ENCODE measurements around the gene LOXL1. TPM values are rescaled to one million over a fixed set of nuclear protein-coding genes. Genes with fewer than 3 reads are reported as not detected.

The LOXL1 gene, protein sequence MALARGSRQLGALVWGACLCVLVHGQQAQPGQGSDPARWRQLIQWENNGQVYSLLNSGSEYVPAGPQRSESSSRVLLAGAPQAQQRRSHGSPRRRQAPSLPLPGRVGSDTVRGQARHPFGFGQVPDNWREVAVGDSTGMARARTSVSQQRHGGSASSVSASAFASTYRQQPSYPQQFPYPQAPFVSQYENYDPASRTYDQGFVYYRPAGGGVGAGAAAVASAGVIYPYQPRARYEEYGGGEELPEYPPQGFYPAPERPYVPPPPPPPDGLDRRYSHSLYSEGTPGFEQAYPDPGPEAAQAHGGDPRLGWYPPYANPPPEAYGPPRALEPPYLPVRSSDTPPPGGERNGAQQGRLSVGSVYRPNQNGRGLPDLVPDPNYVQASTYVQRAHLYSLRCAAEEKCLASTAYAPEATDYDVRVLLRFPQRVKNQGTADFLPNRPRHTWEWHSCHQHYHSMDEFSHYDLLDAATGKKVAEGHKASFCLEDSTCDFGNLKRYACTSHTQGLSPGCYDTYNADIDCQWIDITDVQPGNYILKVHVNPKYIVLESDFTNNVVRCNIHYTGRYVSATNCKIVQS
- 10 to 100 TPM; 22.9 to 63.0 (median 34.5) TPM for total RNA-seq

DNA sequence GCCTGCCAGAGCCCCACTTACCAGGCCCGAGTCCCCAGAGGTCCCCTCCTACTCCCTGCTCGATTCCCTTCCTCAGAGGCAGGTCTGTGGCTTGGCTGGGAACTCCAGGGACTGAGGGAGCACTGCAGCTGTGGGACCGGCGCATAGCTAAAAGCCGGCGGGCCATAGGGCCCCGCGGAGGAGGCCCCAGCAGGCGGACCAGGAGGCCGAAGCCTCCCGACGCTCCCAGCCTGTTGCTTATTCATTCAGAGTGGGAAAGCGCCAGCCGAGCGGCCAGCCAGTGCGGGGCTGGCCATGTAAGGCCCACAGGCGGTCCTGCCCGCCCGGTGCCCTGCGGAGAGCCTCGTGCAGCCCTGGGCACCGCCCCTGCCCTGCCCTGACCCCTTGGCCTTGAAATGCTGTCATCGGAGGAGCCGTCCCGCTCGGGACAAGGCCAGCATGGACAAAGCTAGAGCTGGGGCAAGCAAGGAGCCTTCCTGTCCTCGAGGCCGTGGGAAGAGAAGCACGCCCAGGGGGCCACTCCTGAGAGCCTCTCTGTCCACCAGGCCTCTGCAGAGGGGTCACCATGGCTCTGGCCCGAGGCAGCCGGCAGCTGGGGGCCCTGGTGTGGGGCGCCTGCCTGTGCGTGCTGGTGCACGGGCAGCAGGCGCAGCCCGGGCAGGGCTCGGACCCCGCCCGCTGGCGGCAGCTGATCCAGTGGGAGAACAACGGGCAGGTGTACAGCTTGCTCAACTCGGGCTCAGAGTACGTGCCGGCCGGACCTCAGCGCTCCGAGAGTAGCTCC is at the start of gene LOXL1:
Gene LOXL1 (plus strand): TSS at position 244 of the 784 bp plus-strand sequence. CDS start 322 bp downstream, at position 566.
- H3K27ac ChIP-seq: peak within 1 kb of the TSS; percentile 83 to 97 (median 96)
- H3K9me3 ChIP-seq: no peaks in the 10 kb centered on the region
- peak within 1 kb of the TSS; percentile 69 to 79 for H3K4me3 ChIP-seq
- H3K27me3 ChIP-seq: peaks cover 22% of the 10 kb centered on the region
- no peaks in the 10 kb centered on the region for H3K36me3 ChIP-seq
- WGBS, 2 donors (ENCODE audit: low coverage in 1 of 2): no CpG with 5 or more reads among the region's 47 CpGs
- peak; percentile 81 for ATAC-seq
- TF ChIP-seq, protein P1, sequence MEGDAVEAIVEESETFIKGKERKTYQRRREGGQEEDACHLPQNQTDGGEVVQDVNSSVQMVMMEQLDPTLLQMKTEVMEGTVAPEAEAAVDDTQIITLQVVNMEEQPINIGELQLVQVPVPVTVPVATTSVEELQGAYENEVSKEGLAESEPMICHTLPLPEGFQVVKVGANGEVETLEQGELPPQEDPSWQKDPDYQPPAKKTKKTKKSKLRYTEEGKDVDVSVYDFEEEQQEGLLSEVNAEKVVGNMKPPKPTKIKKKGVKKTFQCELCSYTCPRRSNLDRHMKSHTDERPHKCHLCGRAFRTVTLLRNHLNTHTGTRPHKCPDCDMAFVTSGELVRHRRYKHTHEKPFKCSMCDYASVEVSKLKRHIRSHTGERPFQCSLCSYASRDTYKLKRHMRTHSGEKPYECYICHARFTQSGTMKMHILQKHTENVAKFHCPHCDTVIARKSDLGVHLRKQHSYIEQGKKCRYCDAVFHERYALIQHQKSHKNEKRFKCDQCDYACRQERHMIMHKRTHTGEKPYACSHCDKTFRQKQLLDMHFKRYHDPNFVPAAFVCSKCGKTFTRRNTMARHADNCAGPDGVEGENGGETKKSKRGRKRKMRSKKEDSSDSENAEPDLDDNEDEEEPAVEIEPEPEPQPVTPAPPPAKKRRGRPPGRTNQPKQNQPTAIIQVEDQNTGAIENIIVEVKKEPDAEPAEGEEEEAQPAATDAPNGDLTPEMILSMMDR (IDR thresholded peaks at IDR 0.05): peak in 2 of 4 experiments; percentile 2 to 13
- TF ChIP-seq POLR2AphosphoS5 (IDR thresholded peaks at IDR 0.05) (peak; percentile 83), EP300 (IDR thresholded peaks at IDR 0.05) (no peak), POLR2A (IDR thresholded peaks at IDR 0.05) (peak; percentile 70 to 82)
- H3K4me1 ChIP-seq: peaks cover 20 to 100% (median 83%) of the 10 kb centered on the region in 3 donors

DNA sequence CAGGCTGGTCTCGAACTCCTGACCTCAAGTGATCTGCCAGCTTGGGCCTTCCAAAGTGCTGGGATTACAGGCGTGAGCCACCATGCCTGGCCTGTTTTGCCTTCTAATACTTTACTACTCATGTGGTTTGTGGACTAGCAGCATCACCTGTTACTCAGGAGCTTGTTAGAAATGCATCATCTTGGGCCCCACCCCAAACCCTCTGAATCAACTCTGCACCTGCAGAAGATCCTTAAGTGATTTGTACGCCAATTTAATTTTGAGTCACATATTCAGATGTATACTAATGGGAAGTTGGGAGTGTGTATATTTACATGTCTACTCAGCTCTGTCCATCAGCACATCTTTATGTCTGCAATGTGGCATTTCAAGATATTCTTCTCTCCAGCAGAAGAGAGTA is 46.8 kb upstream of the LOXL1 start:
- no peaks in the 10 kb centered on the region for H3K36me3 ChIP-seq
- 52 to 93% methylated on average over 3 of the region's 3 CpGs for WGBS, 2 donors (ENCODE audit: low coverage in 1 of 2)
- no peak overlapping the region for H3K27ac ChIP-seq
- peaks cover 19% of the 10 kb centered on the region for H3K27me3 ChIP-seq
- H3K4me1 ChIP-seq: no peaks in the 10 kb centered on the region
- no peak for TF ChIP-seq POLR2AphosphoS5 (IDR thresholded peaks at IDR 0.05)
- TF ChIP-seq EP300 (IDR thresholded peaks at IDR 0.05): no peak
- no peak for TF ChIP-seq POLR2A (IDR thresholded peaks at IDR 0.05)
- H3K9me3 ChIP-seq: peaks cover 0 to 4% (median 0%) of the 10 kb centered on the region in 3 donors
- ATAC-seq: no peak
- no peak overlapping the region for H3K4me3 ChIP-seq

DNA sequence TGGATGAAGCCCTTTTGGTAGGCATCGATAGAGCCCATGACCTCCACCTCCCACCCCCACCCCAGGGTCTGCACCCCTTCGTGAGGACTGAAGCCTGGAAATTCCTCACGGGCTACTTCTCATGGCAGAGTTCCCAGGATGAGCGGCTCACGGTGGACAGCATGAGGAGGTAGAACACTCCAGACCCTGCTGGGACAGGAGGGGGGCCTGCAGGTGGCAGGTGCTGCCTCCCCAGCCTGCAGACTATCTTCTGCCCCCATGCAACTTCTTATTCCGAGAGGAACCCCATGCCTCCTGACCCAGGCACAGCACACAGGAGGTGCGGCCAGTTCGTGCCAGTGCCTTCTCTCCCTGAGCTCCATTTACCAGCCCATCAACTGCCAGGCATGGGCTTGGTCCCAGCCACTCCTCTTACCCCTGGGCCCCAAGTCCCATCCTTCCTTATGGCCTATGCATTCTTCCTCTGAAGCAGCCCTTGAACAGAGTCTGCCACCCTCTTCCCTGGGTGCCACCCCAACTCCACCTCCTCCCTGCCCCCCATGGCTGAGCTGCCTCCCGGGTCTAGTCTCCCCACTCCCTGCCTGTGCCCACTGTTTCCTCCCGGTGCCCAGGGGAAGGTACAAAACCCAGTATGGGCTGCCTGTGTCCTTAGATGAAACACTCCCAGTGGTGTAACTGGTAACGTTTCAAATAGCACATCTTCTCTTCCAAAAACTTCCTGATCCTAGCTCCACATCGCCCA is 44.5 kb upstream of the LOXL1 start:
- ATAC-seq: no peak
- TF ChIP-seq EP300 (IDR thresholded peaks at IDR 0.05) (no peak), POLR2A (IDR thresholded peaks at IDR 0.05) (no peak), POLR2AphosphoS5 (IDR thresholded peaks at IDR 0.05) (no peak)
- TF ChIP-seq, protein P1 (IDR thresholded peaks at IDR 0.05): no peak
- Histone ChIP-seq H3K4me1 (no peaks in the 10 kb centered on the region), H3K27ac (no peak overlapping the region), H3K36me3 (no peaks in the 10 kb centered on the region), H3K9me3 (peaks cover 0 to 4% (median 0%) of the 10 kb centered on the region in 3 donors), H3K27me3 (peaks cover 19% of the 10 kb centered on the region), H3K4me3 (no peak overlapping the region)
- WGBS, 2 donors (ENCODE audit: low coverage in 1 of 2): 45 to 62% methylated on average over 3 to 7 of the region's 12 CpGs

DNA sequence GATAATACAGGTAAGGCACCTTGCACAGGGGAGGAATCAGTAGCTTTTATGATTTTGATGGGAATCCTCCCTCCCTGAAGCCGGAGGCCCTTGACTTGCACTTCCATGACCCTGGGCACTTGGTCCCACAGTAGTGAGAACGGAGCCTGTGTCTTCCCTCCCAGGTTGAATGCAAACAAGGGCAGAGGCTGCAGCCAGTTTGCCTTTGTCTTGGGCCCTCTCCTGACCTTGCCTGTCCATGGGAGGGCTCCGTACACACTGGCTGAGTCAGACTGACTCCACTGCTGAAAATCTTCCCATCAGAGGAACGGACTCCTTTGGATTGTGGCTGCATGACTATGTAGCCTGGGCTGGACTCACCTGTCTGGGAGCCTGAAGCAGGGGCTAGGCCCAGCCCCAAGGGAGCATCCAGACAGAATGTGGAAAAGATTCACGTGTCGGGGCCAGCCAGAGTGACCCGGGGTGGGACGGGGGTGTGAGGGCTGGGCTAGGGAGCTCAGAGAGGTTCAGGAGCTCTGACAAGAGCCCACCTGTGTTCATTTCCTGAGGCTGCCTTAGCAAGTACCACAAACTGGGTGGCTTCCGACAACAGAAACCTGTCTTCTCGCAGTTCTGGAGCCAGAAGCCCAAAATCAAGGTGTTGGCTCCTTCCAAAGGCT is 43.4 kb upstream of the LOXL1 start:
- no peak overlapping the region for H3K27ac ChIP-seq
- WGBS, 2 donors (ENCODE audit: low coverage in 1 of 2): 80% methylated on average over 2 of the region's 10 CpGs; no CpG with 5 or more reads in 1 of the 2 donors
- no peaks in the 10 kb centered on the region for H3K36me3 ChIP-seq
- ATAC-seq: no peak
- TF ChIP-seq POLR2A (IDR thresholded peaks at IDR 0.05) (no peak), POLR2AphosphoS5 (IDR thresholded peaks at IDR 0.05) (no peak), EP300 (IDR thresholded peaks at IDR 0.05) (no peak)
- TF ChIP-seq, protein P1 (IDR thresholded peaks at IDR 0.05): no peak
- H3K4me3 ChIP-seq: no peak overlapping the region
- H3K27me3 ChIP-seq: peaks cover 21% of the 10 kb centered on the region
- peaks cover 0 to 4% (median 0%) of the 10 kb centered on the region in 3 donors for H3K9me3 ChIP-seq
- H3K4me1 ChIP-seq: no peaks in the 10 kb centered on the region
